Naive thymus-derived CD4-positive, alpha-beta T cell (primary cell): ENCODE data around the gene SORL1. TPM values are rescaled to one million over a fixed set of nuclear protein-coding genes. Genes with fewer than 3 reads are reported as not detected.

Experiments used
- ATAC-seq: fragments of 150-1000 bp; cut with Tn5 transposase; 2 replicates; pipeline ENCODE4 v1.10.0; 2021; ENCODE audit warnings: mild to moderate bottlenecking, moderate library complexity
- CTCF ChIA-PET: fragments of 350-600 bp; sonication (Branson Sonifier 250); formaldehyde crosslinking; loops from one replicate; lab custom pipeline; 2021; ENCODE audit warnings: antibody characterized with exemption; lab: Charles Lee
- POLR2A ChIA-PET: fragments of 350-600 bp; sonication (Branson Sonifier 250); formaldehyde crosslinking; loops from one replicate; lab custom pipeline; 2021; ENCODE audit warnings: antibody characterized with exemption, inconsistent platforms; lab: Charles Lee
- DNase-seq, 9 donors: peaks; one replicate each; pipeline versions ENCODE4 v3.0.0 to v3.0.0-alpha.2; 2020 to 2022; ENCODE audit warnings: mixed read lengths in 1 of 9
- H3K27ac ChIP-seq: one replicate; pipeline ENCODE4 v1.7.0; 2013; ENCODE audit warnings: mild to moderate bottlenecking, low read depth, low read length, moderate library complexity
- H3K27me3 ChIP-seq, 2 donors: one replicate each; pipeline ENCODE4 v1.7.0; 2013; ENCODE audit warnings: low read length in 2 of 2, mild to moderate bottlenecking in 2 of 2, moderate library complexity in 2 of 2; ENCODE audit not compliant: control insufficient read depth in 2 of 2, insufficient read depth in 2 of 2
- H3K36me3 ChIP-seq, 3 experiments: 1 replicate in 2 of 3; 2 replicates in 1 of 3; pipeline ENCODE4 v1.7.0; 2013; ENCODE audit warnings: low read length in 3 of 3, mild to moderate bottlenecking in 3 of 3, moderate library complexity in 1 of 3; ENCODE audit not compliant: insufficient read depth in 3 of 3, control insufficient read depth in 2 of 3
- H3K4me1 ChIP-seq, 2 donors: one replicate each; pipeline ENCODE4 v1.7.0; 2013; ENCODE audit warnings: low read length in 2 of 2, mild to moderate bottlenecking in 2 of 2, moderate library complexity in 1 of 2; ENCODE audit not compliant: control insufficient read depth in 2 of 2, insufficient read depth in 2 of 2
- H3K4me3 ChIP-seq: 2 replicates; pipeline ENCODE4 v1.7.0; 2013; ENCODE audit warnings: mild to moderate bottlenecking, low read length
- H3K9me3 ChIP-seq, 3 experiments: 1 replicate in 2 of 3; 2 replicates in 1 of 3; pipeline ENCODE4 v1.7.0; 2013; ENCODE audit warnings: low read length in 3 of 3; ENCODE audit not compliant: control insufficient read depth in 2 of 3
- H3K27ac Mint-ChIP-seq, 9 donors: one replicate each; pipeline ENCODE4 v1.8.0; 2020 to 2022; ENCODE audit warnings: mixed read lengths in 9 of 9, mild to moderate bottlenecking in 8 of 9, moderate library complexity in 5 of 9, inconsistent platforms in 2 of 9
- H3K27me3 Mint-ChIP-seq, 5 donors: one replicate each; pipeline ENCODE4 v1.8.0; 2021 to 2022; ENCODE audit warnings: mixed read lengths in 5 of 5, mild to moderate bottlenecking in 1 of 5
- H3K36me3 Mint-ChIP-seq, 5 donors: one replicate each; pipeline ENCODE4 v1.8.0; 2020 to 2022; ENCODE audit warnings: mixed read lengths in 5 of 5, mild to moderate bottlenecking in 3 of 5, inconsistent platforms in 1 of 5
- H3K4me1 Mint-ChIP-seq, 7 donors: one replicate each; pipeline ENCODE4 v1.8.0; 2020 to 2022; ENCODE audit warnings: mixed read lengths in 7 of 7, mild to moderate bottlenecking in 3 of 7, inconsistent platforms in 1 of 7
- H3K4me3 Mint-ChIP-seq, 10 donors: one replicate each; pipeline ENCODE4 v1.8.0; 2020 to 2022; ENCODE audit warnings: mild to moderate bottlenecking in 10 of 10, mixed read lengths in 10 of 10, moderate library complexity in 6 of 10, inconsistent platforms in 2 of 10
- H3K9me3 Mint-ChIP-seq, 11 donors: one replicate each; pipeline ENCODE4 v1.8.0; 2020 to 2022; ENCODE audit warnings: mixed read lengths in 11 of 11, mild to moderate bottlenecking in 4 of 11, inconsistent platforms in 1 of 11, moderate library complexity in 1 of 11
- intact Hi-C, 2 donors: fragments of 100-400 bp; cut with micrococcal nuclease; formaldehyde crosslinking; loops; one replicate each; pipeline ENCODE4 v1.15.1; 2023
- polyA plus RNA-seq, 2 donors: library from polyadenylated mRNA; unstranded; fragments of 300-500 nt; fragmentation: Illumina TruSeq; gene quantifications; one replicate each; pipeline ENCODE4 v1.2.3, GENCODE V29; 2021
- total RNA-seq, 6 experiments: library from RNA in 5 of 6; stranded (reverse) in 5 of 6; gene quantifications; 1 replicate in 5 of 6; 2 replicates in 1 of 6; pipeline ENCODE4 v1.2.3 and lab custom pipeline; 2021 to 2026

The SORL1 gene
- total and polyA plus RNA-seq, 7 experiments from 2014 or later: 165 to 555 (median 321) TPM

GRCh38 chr11:121494355-121495099, 42.4 kb downstream of the SORL1 start:
- Histone ChIP-seq H3K4me3 (no peak overlapping the region), H3K36me3 (peaks cover 34 to 55% (median 37%) of the 10 kb centered on the region in 3 experiments), H3K27ac (peak overlapping the region; percentile 53), H3K9me3 (no peaks in the 10 kb centered on the region), H3K4me1 (peaks cover 15 to 31% of the 10 kb centered on the region in 2 donors), H3K27me3 (no peaks in the 10 kb centered on the region)
- DNase-seq (peak in 7 of 9 donors; percentile 11 to 36 (median 26)), ATAC-seq (peak; percentile 72)
- H3K9me3 Mint-ChIP-seq: no peaks in the 10 kb centered on the region
- intact Hi-C loops: loop anchor here in 1 of 2 donors (1.0 to 5.0 kb wide), 4 partner anchors 12 to 42 kb away; partner anchors contain the start of genes SORL1 and SORL1-AS1
- no peaks in the 10 kb centered on the region for H3K27me3 Mint-ChIP-seq
- CTCF ChIA-PET: interaction anchor here (1.0 to 2.0 kb wide), 4 partner anchors 9 to 51 kb away, joined by 3 to 9 read pairs (median 4); no protein-coding TSS in a partner anchor
- peaks cover 34 to 84% (median 72%) of the 10 kb centered on the region in 7 donors for H3K4me1 Mint-ChIP-seq
- H3K27ac Mint-ChIP-seq: peak overlapping the region; percentile 44 to 89 (median 79)
- POLR2A ChIA-PET: interaction anchor here (0.6 to 3.8 kb wide), 11 partner anchors 10 to 202 kb away, joined by 3 to 24 read pairs (median 6); partner anchors contain the start of genes SC5D, SORL1 and SORL1-AS1
- peak overlapping the region; percentile 51 to 83 (median 70) for H3K4me3 Mint-ChIP-seq
- peaks cover 21 to 69% (median 57%) of the 10 kb centered on the region in 5 donors for H3K36me3 Mint-ChIP-seq

GRCh38 chr11:121497176-121497998, 45.3 kb downstream of the SORL1 start:
- H3K4me1 ChIP-seq: peaks cover 15 to 31% of the 10 kb centered on the region in 2 donors
- Mint-ChIP-seq H3K9me3 (peaks cover 0 to 5% (median 0%) of the 10 kb centered on the region in 11 donors), H3K27ac (peak overlapping the region in 7 of 9 donors; percentile 17 to 77 (median 56)), H3K27me3 (no peaks in the 10 kb centered on the region), H3K4me3 (no peak overlapping the region), H3K36me3 (peaks cover 20 to 73% (median 63%) of the 10 kb centered on the region in 5 donors), H3K4me1 (peaks cover 37 to 71% (median 63%) of the 10 kb centered on the region in 7 donors)
- H3K4me3 ChIP-seq: no peak overlapping the region
- no peak for DNase-seq
- ChIA-PET CTCF (no interaction called here), POLR2A (interaction anchor here (3.3 kb wide), 1 partner anchor 46 kb away, joined by 10 read pairs; the partner anchor contains the start of genes SORL1 and SORL1-AS1)
- intact Hi-C loops: loop anchor here in 1 of 2 donors (5.0 kb wide), 1 partner anchor 35 kb away; no protein-coding TSS in a partner anchor
- H3K27ac ChIP-seq: no peak overlapping the region
- no peaks in the 10 kb centered on the region for H3K27me3 ChIP-seq
- H3K9me3 ChIP-seq: no peaks in the 10 kb centered on the region
- no peak for ATAC-seq
- peaks cover 26 to 60% (median 30%) of the 10 kb centered on the region in 3 experiments for H3K36me3 ChIP-seq

- no peak overlapping the region for H3K4me3 Mint-ChIP-seq
- peaks cover 26 to 64% (median 30%) of the 10 kb centered on the region in 3 experiments for H3K36me3 ChIP-seq
- intact Hi-C loops: loop anchor here in 1 of 2 donors (5.0 kb wide), 1 partner anchor 33 kb away; no protein-coding TSS in a partner anchor
Observed at GRCh38 chr11:121499405-121499804, 47.3 kb downstream of the SORL1 start.

GRCh38 chr11:121500275-121500674, 48.2 kb downstream of the SORL1 start:
- peak overlapping the region in 7 of 9 donors; percentile 50 to 77 (median 67) for H3K27ac Mint-ChIP-seq
- H3K27me3 Mint-ChIP-seq: no peaks in the 10 kb centered on the region
- Histone ChIP-seq H3K36me3 (peaks cover 26 to 65% (median 30%) of the 10 kb centered on the region in 3 experiments), H3K9me3 (peaks cover 0 to under 1% (median 0%) of the 10 kb centered on the region in 3 experiments), H3K27me3 (no peaks in the 10 kb centered on the region), H3K27ac (no peak overlapping the region), H3K4me3 (no peak overlapping the region), H3K4me1 (peaks cover 3 to 13% of the 10 kb centered on the region in 2 donors)
- DNase-seq: no peak
- ATAC-seq: no peak
- H3K4me3 Mint-ChIP-seq: no peak overlapping the region
- ChIA-PET CTCF (no interaction called here), POLR2A (no interaction called here)
- peaks cover 0 to 13% (median 6%) of the 10 kb centered on the region in 11 donors for H3K9me3 Mint-ChIP-seq
- intact Hi-C loops: no loop called here
- H3K36me3 Mint-ChIP-seq: peaks cover 26 to 93% (median 73%) of the 10 kb centered on the region in 5 donors
- peaks cover 29 to 68% (median 54%) of the 10 kb centered on the region in 7 donors for H3K4me1 Mint-ChIP-seq

More at GRCh38 chr11:121499405-121499804, 47.3 kb downstream of the SORL1 start:
- DNase-seq: no peak
- POLR2A ChIA-PET: interaction anchor here (1.0 to 3.3 kb wide), 3 partner anchors 18 to 48 kb away, joined by 3 to 10 read pairs (median 4); partner anchors contain the start of genes SORL1 and SORL1-AS1
- Mint-ChIP-seq H3K9me3 (peaks cover 0 to 5% (median 1%) of the 10 kb centered on the region in 11 donors), H3K27ac (peak overlapping the region in 8 of 9 donors; percentile 20 to 77 (median 68)), H3K27me3 (no peaks in the 10 kb centered on the region), H3K36me3 (peaks cover 20 to 85% (median 69%) of the 10 kb centered on the region in 5 donors), H3K4me1 (peaks cover 32 to 68% (median 55%) of the 10 kb centered on the region in 7 donors)
- no peaks in the 10 kb centered on the region for H3K27me3 ChIP-seq
- H3K9me3 ChIP-seq: no peaks in the 10 kb centered on the region
- H3K4me1 ChIP-seq: peaks cover 10 to 22% of the 10 kb centered on the region in 2 donors
- ATAC-seq: no peak
- H3K4me3 ChIP-seq: no peak overlapping the region
- CTCF ChIA-PET: no interaction called here
- H3K27ac ChIP-seq: no peak overlapping the region

- intact Hi-C loops: no loop called here
- DNase-seq: no peak
- peaks cover 27 to 93% (median 75%) of the 10 kb centered on the region in 5 donors for H3K36me3 Mint-ChIP-seq
- Histone ChIP-seq H3K4me3 (no peak overlapping the region), H3K9me3 (peaks cover 0 to 3% (median 0%) of the 10 kb centered on the region in 3 experiments), H3K27me3 (no peaks in the 10 kb centered on the region), H3K36me3 (peaks cover 26 to 66% (median 30%) of the 10 kb centered on the region in 3 experiments), H3K27ac (no peak overlapping the region), H3K4me1 (peaks cover 0 to 9% of the 10 kb centered on the region in 2 donors)
- H3K27me3 Mint-ChIP-seq: no peaks in the 10 kb centered on the region
- ChIA-PET POLR2A (no interaction called here), CTCF (no interaction called here)
- ATAC-seq: no peak
- peak overlapping the region in 1 of 9 donors; percentile 43 for H3K27ac Mint-ChIP-seq
- peaks cover 25 to 67% (median 50%) of the 10 kb centered on the region in 7 donors for H3K4me1 Mint-ChIP-seq
- H3K9me3 Mint-ChIP-seq: peaks cover 0 to 18% (median 10%) of the 10 kb centered on the region in 11 donors
- H3K4me3 Mint-ChIP-seq: no peak overlapping the region
Observed at GRCh38 chr11:121500717-121501116, 48.6 kb downstream of the SORL1 start.
